ENCODE measurements around the gene XPO5. TPM values are rescaled to one million over a fixed set of nuclear protein-coding genes. Genes with fewer than 3 reads are reported as not detected.
A peak's percentile ranks its signal among the peaks of the same experiment; 100 is the strongest.

XPO5 gene
- total and polyA plus RNA-seq, 9 of the 15 experiments (the other 6 are each of a cell fraction or from before 2014, with no cell fraction given): 36.0 to 170 (median 99.1) TPM

DNA sequence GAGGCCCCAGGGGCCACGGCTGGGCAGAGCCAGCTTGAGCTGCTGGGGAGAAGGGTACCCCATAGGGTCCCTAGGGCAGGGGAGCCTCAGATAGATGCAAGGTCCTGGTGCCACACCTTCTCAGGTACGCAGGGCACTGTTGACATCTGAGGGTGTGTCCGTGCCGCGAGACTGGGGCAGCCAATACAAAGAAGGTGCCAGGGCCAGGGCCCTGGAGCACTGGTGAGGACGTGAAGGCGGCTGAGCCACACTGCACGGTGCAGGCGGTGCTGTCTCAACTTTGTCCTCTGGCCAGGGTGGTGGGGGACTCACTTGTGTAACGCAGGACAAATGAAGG lies 65.0 kb downstream of the XPO5 start:
- ChIA-PET CTCF (ENCODE audit: low intra/inter-chr PET ratio) (no interaction called here), POLR2A (interaction anchor here (1.1 to 1.9 kb wide), 4 partner anchors 20 to 33 kb away, joined by 3 to 7 read pairs (median 4); partner anchors contain the start of gene TJAP1)
- H3K27ac ChIP-seq (ENCODE audit: extremely low read depth, low read depth, low read length): no peak overlapping the region
- H3K36me3 ChIP-seq (ENCODE audit: control insufficient read depth, insufficient read depth, low read length): peaks cover 55% of the 10 kb centered on the region
- H2AFZ ChIP-seq (ENCODE audit: low read depth, low read length): no peak overlapping the region
- TF ChIP-seq ZBTB1 (CRISPR knock-in tag; IDR thresholded peaks at IDR 0.05; ENCODE audit: borderline replicate concordance, low read depth) (no peak), SIN3A (IDR thresholded peaks at IDR 0.05; ENCODE audit: borderline replicate concordance in 2 of 2, control insufficient read depth in 1 of 2, low read depth in 2 of 2, low read length in 2 of 2) (no peak), NFIC (IDR thresholded peaks at IDR 0.05) (0 out of 2 replicates have a peak, but pooled peaks have one; percentile 3), NBN (IDR thresholded peaks at IDR 0.05; ENCODE audit: low read depth) (no peak), CAMTA2 (CRISPR knock-in tag; conservative IDR thresholded peaks at IDR 0.05) (0 out of 2 replicates have a peak, but pooled peaks have one; percentile 12), U2AF1 (optimal IDR thresholded peaks at IDR 0.05; ENCODE audit: low read depth, low read length) (no peak), RFX5 (IDR thresholded peaks at IDR 0.05; ENCODE audit: low read depth, low read length) (no peak), ZNF212 (CRISPR knock-in tag; IDR thresholded peaks at IDR 0.05) (no peak), YY1 (IDR thresholded peaks at IDR 0.05; ENCODE audit: borderline replicate concordance in 1 of 3, control insufficient read depth in 1 of 3, extremely low read depth in 1 of 3, insufficient read depth in 3 of 3, insufficient read length in 1 of 3, insufficient replicate concordance in 2 of 3, low read depth in 1 of 3, low read length in 2 of 3) (peak in 1 of 3 experiments; percentile 15), RFX7 (CRISPR knock-in tag; IDR thresholded peaks at IDR 0.05) (no peak)
- TF ChIP-seq, protein P1, sequence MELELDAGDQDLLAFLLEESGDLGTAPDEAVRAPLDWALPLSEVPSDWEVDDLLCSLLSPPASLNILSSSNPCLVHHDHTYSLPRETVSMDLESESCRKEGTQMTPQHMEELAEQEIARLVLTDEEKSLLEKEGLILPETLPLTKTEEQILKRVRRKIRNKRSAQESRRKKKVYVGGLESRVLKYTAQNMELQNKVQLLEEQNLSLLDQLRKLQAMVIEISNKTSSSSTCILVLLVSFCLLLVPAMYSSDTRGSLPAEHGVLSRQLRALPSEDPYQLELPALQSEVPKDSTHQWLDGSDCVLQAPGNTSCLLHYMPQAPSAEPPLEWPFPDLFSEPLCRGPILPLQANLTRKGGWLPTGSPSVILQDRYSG (tag; conservative IDR thresholded peaks at IDR 0.05; ENCODE audit: low read depth): no peak
- TF ChIP-seq, protein P2, sequence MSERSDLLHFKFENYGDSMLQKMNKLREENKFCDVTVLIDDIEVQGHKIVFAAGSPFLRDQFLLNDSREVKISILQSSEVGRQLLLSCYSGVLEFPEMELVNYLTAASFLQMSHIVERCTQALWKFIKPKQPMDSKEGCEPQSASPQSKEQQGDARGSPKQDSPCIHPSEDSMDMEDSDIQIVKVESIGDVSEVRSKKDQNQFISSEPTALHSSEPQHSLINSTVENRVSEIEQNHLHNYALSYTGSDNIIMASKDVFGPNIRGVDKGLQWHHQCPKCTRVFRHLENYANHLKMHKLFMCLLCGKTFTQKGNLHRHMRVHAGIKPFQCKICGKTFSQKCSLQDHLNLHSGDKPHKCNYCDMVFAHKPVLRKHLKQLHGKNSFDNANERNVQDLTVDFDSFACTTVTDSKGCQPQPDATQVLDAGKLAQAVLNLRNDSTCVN (CRISPR knock-in tag; IDR thresholded peaks at IDR 0.05): no peak
- no peaks in the 10 kb centered on the region for H3K9me3 ChIP-seq (replicated peaks; ENCODE audit: control insufficient read depth, insufficient read depth, low read depth, low read length)
- no peak for FAIRE-seq
- intact Hi-C loops (cut with micrococcal nuclease) (no loop called here), in situ Hi-C loops (cut with MboI) (loop anchor here (5.0 kb wide), 1 partner anchor 603 kb away; no protein-coding TSS in a partner anchor)
- WGBS (ENCODE audit: insufficient coverage, low coverage, missing lambda C conversion rate): 90% methylated on average over 9 of the region's 10 CpGs
- H4K20me1 ChIP-seq (replicated peaks; ENCODE audit: control insufficient read depth, insufficient read depth, low read length): peaks cover 9% of the 10 kb centered on the region; the same call in 1 of the 2 replicates
- H3K4me1 ChIP-seq (replicated peaks in 1 of 2; ENCODE audit: control insufficient read depth in 2 of 2, insufficient read depth in 2 of 2, low read length in 2 of 2): peaks cover 20 to 39% of the 10 kb centered on the region in 2 experiments; a peak in 4 of 5 replicates
- DNase-seq (ENCODE audit: extremely low read depth in 1 of 4, low spot score in 3 of 4): no peak
- ATAC-seq: no peak
- H3K27me3 ChIP-seq (ENCODE audit: control insufficient read depth in 2 of 2, insufficient read depth in 2 of 2, low read length in 2 of 2): peaks cover 0 to 6% of the 10 kb centered on the region in 2 experiments; a peak in 2 of 5 replicates
- no TSS peak for BruUV-seq (replicated peaks)
- H3K9me1 ChIP-seq (ENCODE audit: control insufficient read depth, insufficient read depth, low read length): peaks cover 4% of the 10 kb centered on the region
- H3K9ac ChIP-seq (ENCODE audit: insufficient read depth in 1 of 2, low read depth in 2 of 2, low read length in 2 of 2): peak overlapping the region in 1 of 2 experiments; percentile 90; a peak in 2 of 4 replicates
- peaks cover 14% of the 10 kb centered on the region for H3K79me2 ChIP-seq (ENCODE audit: control insufficient read depth, insufficient read depth, low read length)
- H3K4me2 ChIP-seq (ENCODE audit: insufficient read depth, low read length): no peak overlapping the region
- peak overlapping the region; percentile 58 for H3K4me3 ChIP-seq
